Endothelial cell (in vitro differentiated cells): Measurements from ENCODE around the gene FOXI1. TPM values are rescaled to one million over a fixed set of nuclear protein-coding genes. Genes with fewer than 3 reads are reported as not detected.

Source experiments
- DNase-seq: peaks from one replicate; pipeline ENCODE4 v3.0.0; 2021; ENCODE audit warnings: low spot score
- H3K27ac Mint-ChIP-seq: one replicate; pipeline ENCODE4 v1.8.0; 2021; ENCODE audit warnings: mixed read lengths, inconsistent platforms; ENCODE audit not compliant: unreplicated experiment
- H3K27me3 Mint-ChIP-seq: one replicate; pipeline ENCODE4 v1.8.0; 2021; ENCODE audit warnings: mild to moderate bottlenecking, moderate library complexity, mixed read lengths, inconsistent platforms; ENCODE audit not compliant: unreplicated experiment
- H3K36me3 Mint-ChIP-seq: one replicate; pipeline ENCODE4 v1.8.0; 2021; ENCODE audit warnings: mild to moderate bottlenecking, low read depth, mixed read lengths, inconsistent platforms; ENCODE audit not compliant: unreplicated experiment
- H3K4me1 Mint-ChIP-seq: one replicate; pipeline ENCODE4 v1.8.0; 2021; ENCODE audit warnings: mild to moderate bottlenecking, mixed read lengths, inconsistent platforms; ENCODE audit not compliant: unreplicated experiment
- H3K4me3 Mint-ChIP-seq: one replicate; pipeline ENCODE4 v1.8.0; 2021; ENCODE audit warnings: mild to moderate bottlenecking, mixed read lengths, inconsistent platforms; ENCODE audit not compliant: unreplicated experiment
- H3K9me3 Mint-ChIP-seq: one replicate; pipeline ENCODE4 v1.8.0; 2021; ENCODE audit warnings: mixed read lengths, inconsistent platforms; ENCODE audit not compliant: unreplicated experiment
- total RNA-seq: library from RNA; stranded (reverse); fragmentation: NEBNext Ultra II Directional; extraction: Animal tissue kit (Norgen Biotek cat#: 25700); gene quantifications from one replicate; pipeline ENCODE4 v1.2.1, GENCODE V29; 2021; ENCODE audit not compliant: unreplicated experiment
- TF ChIP-seq, protein P1 (sequence below): fragments of 200-600 bp; sonication (generic); IDR thresholded peaks from one replicate; pipeline ENCODE4 v1.5.0; 2021; ENCODE audit warnings: antibody characterized with exemption; ENCODE audit not compliant: unreplicated experiment

FOXI1 gene
- total RNA-seq, 1 donor from 2014 or later: 2.2 TPM

DNA sequence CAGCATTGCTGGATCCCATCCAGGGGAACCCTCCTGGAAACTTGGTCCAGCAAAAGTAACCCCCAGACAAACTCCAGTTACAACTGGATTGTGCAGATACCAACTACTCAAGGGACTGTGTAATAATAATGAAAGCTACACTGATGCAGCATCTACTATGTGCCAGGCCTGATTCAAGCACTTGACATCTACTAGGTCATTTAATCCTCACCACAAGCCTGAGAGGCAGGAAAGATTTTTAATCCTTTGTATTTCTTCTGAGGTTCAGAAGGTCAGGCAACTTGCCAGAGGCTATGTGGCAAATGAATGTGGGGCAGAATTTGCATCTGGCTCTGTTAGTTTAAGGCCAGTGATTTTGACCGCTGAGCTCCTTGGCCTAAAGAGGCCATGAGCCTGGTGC, 29.5 kb upstream of the FOXI1 start:
- Mint-ChIP-seq H3K36me3 (no peaks in the 10 kb centered on the region), H3K27ac (no peak overlapping the region), H3K27me3 (peaks cover 3% of the 10 kb centered on the region), H3K9me3 (no peaks in the 10 kb centered on the region), H3K4me3 (no peak overlapping the region), H3K4me1 (peaks cover 1% of the 10 kb centered on the region)
- DNase-seq: no peak
- TF ChIP-seq, protein P1, sequence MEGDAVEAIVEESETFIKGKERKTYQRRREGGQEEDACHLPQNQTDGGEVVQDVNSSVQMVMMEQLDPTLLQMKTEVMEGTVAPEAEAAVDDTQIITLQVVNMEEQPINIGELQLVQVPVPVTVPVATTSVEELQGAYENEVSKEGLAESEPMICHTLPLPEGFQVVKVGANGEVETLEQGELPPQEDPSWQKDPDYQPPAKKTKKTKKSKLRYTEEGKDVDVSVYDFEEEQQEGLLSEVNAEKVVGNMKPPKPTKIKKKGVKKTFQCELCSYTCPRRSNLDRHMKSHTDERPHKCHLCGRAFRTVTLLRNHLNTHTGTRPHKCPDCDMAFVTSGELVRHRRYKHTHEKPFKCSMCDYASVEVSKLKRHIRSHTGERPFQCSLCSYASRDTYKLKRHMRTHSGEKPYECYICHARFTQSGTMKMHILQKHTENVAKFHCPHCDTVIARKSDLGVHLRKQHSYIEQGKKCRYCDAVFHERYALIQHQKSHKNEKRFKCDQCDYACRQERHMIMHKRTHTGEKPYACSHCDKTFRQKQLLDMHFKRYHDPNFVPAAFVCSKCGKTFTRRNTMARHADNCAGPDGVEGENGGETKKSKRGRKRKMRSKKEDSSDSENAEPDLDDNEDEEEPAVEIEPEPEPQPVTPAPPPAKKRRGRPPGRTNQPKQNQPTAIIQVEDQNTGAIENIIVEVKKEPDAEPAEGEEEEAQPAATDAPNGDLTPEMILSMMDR: no peak

DNA sequence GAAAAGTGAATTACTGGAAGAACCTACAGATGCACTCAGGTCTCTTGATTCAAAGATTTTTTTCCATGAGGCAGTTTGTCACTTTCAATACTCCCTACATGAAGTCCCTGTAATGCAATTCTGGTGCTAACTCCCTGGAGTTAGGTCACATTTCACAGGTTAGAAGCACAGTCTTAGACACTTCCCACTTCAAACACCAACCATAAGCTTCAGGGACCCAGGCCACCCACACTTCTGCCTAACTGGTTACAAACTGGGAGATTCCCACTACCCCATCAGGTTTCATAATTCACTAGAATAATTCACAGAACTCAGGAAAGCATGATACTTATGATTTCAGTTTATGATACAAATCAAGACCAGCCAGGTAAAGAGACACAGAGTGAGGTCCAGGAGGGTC, 29.0 kb upstream of the FOXI1 start:
- H3K36me3 Mint-ChIP-seq: no peaks in the 10 kb centered on the region
- H3K4me3 Mint-ChIP-seq: no peak overlapping the region
- DNase-seq: no peak
- no peaks in the 10 kb centered on the region for H3K4me1 Mint-ChIP-seq
- H3K9me3 Mint-ChIP-seq: no peaks in the 10 kb centered on the region
- H3K27ac Mint-ChIP-seq: no peak overlapping the region
- peaks cover 3% of the 10 kb centered on the region for H3K27me3 Mint-ChIP-seq
- TF ChIP-seq, protein P1: no peak

DNA sequence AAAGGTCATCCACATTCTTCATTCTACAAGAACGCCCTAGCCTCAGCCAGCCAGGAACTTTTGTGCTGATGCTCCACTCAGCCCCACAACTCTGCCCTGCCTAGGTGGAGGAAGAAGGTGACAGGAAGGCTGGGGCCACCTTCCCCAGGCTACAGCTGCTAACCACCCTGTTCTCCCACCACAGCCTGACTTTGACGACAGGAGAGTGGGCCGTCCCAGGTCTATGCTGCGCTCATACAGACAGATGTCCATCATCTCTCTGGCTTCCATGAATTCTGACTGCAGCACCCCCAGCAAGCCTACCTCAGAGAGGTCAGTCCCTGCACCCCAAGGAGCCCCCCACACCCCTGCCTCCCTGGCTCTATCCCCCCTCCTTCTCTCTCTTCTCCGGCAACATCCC, 28.2 kb upstream of the FOXI1 start:
- TF ChIP-seq, protein P1: no peak
- DNase-seq: no peak
- H3K4me3 Mint-ChIP-seq: no peak overlapping the region
- no peaks in the 10 kb centered on the region for H3K4me1 Mint-ChIP-seq
- H3K27me3 Mint-ChIP-seq: peaks cover 3% of the 10 kb centered on the region
- no peaks in the 10 kb centered on the region for H3K36me3 Mint-ChIP-seq
- no peak overlapping the region for H3K27ac Mint-ChIP-seq
- H3K9me3 Mint-ChIP-seq: no peaks in the 10 kb centered on the region

DNA sequence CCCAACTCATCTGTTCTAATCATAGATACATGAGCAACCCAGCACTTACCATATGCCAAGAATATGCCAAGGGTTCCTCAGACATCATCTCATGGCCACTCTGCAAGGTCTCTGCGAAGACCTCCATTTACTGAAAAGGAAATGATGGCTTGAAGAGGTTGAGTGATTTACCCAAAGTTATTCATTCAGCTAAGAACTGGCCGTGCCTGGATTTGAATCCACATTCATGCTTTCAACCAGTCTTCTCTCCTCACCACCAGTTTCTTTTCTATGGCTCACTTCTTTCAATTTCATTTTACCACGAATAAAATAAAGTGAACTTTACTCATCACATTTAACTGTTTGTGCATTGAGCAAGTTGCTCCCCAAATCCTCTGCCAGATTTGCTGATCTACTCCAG, 27.2 kb upstream of the FOXI1 start:
- no peak overlapping the region for H3K27ac Mint-ChIP-seq
- no peaks in the 10 kb centered on the region for H3K36me3 Mint-ChIP-seq
- H3K9me3 Mint-ChIP-seq: no peaks in the 10 kb centered on the region
- H3K4me3 Mint-ChIP-seq: no peak overlapping the region
- DNase-seq: no peak
- TF ChIP-seq, protein P1: no peak
- peaks cover 3% of the 10 kb centered on the region for H3K27me3 Mint-ChIP-seq
- no peaks in the 10 kb centered on the region for H3K4me1 Mint-ChIP-seq

DNA sequence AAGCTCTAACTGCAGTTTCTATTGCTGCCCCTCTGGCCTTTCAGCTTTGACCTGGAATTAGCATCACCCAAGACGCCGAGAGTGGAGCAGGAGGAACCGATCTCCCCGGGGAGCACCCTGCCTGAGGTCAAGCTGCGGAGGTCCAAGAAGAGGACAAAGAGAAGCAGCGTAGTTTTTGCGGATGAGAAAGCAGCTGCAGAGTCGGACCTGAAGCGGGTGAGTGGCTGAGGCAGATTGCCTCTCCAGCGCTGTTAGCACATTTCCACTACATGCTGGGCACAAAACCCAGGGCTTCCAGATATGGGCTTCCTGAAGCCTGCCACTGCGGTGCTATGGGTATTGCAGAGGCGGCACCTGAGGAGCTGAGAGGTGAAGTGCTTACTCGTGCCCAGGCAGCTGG, 26.8 kb upstream of the FOXI1 start:
- TF ChIP-seq, protein P1: no peak
- Mint-ChIP-seq H3K4me3 (no peak overlapping the region), H3K4me1 (no peaks in the 10 kb centered on the region), H3K27ac (no peak overlapping the region), H3K27me3 (peaks cover 3% of the 10 kb centered on the region), H3K36me3 (no peaks in the 10 kb centered on the region), H3K9me3 (no peaks in the 10 kb centered on the region)
- DNase-seq: no peak
